Hematopoietic multipotent progenitor cell treated with erythropoietin and hydrocortisone succinate and interleukin-3 and kit ligand, for 17 days (in vitro differentiated cells): ENCODE data around the gene CDK6.
A peak's percentile ranks its signal among the peaks of the same experiment; 100 is the strongest.

Experiments
- DNase-seq: peaks from one replicate; pipeline ENCODE4 v3.0.0-alpha.2; 2015; ENCODE audit warnings: low spot score

CDK6 gene

GRCh38 chr7:92644406-92645113 lies 191.8 kb downstream of the CDK6 start:
- peak; percentile 41 for DNase-seq

GRCh38 chr7:92643821-92644220 lies 192.6 kb downstream of the CDK6 start:
- DNase-seq, result no peak

DNA sequence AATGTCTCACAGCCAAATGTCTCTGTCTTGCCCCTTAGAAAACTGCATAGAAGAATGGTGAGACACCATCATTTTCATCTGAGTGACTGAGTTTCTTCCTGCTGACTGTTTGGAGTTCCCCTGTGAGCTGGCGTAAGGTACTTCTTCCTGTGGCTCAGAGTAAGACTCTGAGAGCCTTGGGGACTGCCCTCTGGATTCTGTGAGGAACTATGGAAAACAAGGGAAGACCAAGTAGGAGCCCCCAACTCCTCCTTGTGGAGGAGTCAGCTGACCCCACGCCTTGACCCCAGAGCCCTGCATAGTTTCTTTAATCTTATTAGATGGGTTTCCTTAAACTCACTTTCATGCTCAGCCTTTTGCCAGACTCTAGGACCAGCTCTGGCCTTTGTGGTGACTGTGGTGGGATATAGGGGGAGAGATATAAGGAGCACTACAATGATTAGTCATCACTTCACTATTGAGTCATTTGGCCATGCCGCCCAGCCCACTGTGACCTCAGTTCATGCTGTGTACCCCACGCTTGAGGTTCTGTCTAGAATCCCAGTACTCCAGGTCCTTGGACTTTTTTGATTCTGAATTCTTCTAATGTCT lies 194.4 kb downstream of the CDK6 start:
- DNase-seq, result no peak

DNA sequence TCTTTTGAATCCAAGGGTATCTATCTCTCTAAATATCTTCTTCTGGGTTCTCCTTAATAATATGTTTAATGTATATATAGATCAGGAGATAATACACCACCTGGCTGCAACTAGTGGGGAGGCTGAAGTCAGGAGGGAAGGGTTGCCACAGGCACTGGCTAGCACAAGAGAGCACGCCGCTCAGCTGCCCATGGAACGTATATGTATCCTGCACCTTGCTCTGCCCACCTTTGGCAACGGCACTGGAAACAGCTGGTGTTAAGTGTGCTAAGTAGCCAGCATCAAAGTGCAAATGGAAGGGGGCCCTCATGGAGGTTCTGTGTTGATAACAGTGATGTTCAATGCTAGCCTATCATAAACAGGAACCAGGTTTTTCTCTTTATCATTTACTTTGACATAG lies 196.4 kb downstream of the CDK6 start:
- no peak for DNase-seq

DNA sequence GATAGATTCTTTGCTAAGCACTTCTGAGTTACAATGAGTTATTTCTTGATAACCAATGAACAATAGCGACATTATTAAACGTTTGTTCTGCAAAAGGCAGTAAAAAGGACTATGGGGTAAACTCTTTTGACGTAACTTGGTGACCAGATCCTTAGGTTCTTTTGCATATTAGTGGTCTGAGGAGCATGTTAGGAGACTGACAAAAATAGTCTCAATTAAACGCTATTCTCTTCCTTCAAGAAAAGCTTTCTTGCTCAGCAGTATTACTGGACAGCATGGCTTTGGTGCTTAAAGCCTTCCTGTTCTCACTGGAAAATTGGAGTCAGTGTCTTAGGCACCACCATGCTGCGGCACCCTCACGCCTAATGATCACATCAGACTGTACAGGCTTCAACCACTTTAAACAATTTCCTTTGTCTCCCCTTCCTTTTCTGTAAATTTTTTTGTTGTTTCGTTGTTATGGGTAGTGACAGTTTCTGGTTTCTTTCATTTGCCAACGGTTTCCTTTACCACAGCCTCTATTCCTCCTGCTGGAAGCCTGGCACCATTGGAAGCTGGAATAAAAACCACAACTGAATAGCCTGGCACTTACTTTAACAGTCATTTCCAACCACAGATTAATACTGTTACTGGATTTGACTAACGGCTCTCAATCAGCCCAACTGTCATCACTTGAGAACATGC lies 197.0 kb downstream of the CDK6 start:
- DNase-seq, result no peak

DNA sequence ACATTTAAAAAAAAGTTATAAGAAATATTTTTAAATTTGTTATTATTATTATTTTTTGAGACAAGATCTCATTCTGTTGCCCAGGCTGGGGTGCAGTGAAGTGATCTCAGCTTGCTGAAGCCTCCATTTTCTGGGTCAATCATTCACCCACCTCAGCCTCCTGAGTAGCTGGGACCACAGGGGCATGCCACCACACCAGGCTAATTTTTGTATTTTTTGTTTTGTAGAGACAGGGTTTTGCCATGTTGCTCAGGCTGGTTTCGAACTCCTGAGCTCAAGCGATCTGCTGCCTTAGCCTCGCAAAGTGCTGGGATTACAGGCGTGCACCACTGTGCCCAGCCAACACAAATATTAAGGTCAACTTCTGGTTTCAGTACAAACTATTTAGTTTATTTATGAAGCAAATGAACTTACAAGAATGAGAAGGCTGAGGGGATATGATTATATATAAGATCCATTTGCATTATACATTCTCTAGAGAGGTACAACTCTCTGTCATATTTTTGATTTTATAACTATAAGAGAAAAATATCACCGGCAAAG lies 200.3 kb downstream of the CDK6 start:
- no peak for DNase-seq

GRCh38 chr7:92635538-92635937 lies 200.8 kb downstream of the CDK6 start:
- no peak for DNase-seq

- DNase-seq, result peak; percentile 36
Observed at GRCh38 chr7:92634924-92635519, 201.4 kb downstream of the CDK6 start.

DNA sequence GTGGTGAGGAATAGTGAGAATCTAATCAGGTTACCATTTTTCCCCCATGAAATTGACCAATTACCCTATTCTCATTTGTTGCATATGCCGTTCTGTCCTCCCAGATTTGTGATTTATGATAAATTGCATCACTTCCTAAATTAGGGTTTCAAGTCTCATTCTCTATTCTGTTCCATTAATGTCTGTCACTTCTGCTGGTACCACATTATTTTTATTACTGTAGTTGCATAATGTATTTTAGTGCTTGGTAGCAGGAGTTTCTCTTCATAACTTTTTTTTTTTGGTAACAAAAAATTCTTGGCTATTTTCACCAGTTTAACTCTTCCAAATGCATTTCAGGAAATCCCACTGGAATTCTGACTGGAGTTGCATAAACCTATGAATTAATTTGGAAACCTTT lies 202.2 kb downstream of the CDK6 start:
- no peak for DNase-seq

DNA sequence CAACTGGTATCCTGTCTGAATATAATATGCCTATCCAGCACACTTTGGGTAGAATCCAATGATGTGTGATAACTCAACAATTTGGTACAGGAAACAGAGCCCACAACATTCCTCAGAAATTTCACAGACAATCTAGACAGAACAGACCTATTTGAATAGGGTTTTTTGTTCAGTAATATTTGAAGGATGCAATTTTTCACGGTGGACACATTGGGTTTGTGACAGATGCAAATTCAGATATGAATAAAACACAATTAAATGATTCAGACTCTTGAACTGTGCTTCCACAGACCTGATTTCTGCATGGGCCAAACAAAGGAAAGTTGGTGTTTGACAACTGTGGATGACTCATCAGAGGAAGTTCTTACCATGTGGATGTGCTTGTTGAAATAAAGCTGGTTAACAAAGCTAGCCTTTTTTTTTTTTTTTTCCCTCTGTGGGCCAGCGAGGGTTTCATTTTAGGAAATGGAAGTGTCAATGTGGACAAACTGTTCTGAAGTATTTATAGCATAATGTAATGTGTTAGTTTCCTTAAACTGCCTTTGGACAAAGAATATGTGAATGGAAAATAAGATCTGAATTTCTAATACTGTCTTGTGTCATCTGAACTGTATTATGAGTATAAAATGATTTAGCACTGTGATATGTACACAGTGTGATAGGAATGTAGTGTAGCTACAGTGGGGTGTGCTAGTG lies 203.0 kb downstream of the CDK6 start:
- peak; percentile 29 for DNase-seq

GRCh38 chr7:92632791-92633190 lies 203.6 kb downstream of the CDK6 start:
- no peak for DNase-seq

DNA sequence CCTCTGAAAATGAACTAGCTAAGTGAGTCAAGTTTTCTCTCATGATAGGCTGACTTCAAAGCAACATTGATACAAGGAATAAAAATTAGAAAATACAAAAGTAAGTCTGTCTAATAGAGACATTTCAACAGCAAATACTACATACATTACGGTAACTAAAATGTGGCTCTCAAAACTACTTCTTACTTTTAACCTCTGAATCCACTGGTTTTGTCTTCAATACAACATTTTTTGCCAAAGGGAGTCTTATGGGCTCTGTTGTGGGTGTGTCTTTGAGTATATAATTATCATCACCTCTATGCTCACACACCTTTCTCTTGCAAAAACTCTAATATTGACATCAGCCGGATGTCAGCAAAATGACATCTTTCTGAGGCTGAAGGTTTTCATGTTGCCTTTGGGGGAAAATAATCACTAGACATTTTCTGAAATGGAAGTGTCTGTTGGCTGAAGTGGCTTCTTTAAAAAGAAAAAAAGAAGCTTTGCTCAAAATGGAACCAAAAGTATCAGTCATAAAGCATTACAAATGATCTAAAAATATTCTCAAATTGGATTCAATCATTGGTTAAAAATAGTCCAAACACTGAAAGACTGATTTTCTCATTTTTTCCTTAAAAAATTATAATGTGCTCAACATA lies 204.4 kb downstream of the CDK6 start:
- DNase-seq, result peak; percentile 70

GRCh38 chr7:92631067-92631849 lies 205.1 kb downstream of the CDK6 start:
- DNase-seq, result no peak

GRCh38 chr7:92629779-92630178 lies 206.6 kb downstream of the CDK6 start:
- DNase-seq, result no peak

GRCh38 chr7:92627956-92628355 lies 208.4 kb downstream of the CDK6 start:
- DNase-seq, result no peak

DNA sequence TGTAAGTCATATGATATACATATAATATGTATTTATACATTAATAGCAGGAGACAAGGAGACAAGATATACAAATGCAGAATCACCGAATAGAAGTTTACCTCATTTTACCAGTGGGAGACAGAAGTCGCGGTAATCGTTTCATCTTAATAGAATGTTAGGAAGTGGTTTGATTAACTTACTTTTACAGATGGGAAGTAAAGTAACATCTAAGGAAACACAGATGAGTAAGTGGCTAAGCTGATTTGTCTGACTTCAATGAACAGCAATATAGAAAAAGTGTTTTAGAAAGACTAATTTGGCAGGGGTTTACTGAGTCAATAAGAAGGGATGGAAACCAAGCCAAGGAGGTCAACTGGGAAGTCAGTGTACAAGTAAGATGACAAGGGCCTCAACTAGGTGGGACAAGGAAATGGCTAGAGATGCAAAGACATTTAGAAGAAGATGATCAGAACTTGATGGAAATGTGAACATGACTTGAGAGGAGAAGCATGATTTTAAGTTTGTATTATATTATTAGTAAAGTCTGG lies 210.0 kb downstream of the CDK6 start:
- no peak for DNase-seq

DNA sequence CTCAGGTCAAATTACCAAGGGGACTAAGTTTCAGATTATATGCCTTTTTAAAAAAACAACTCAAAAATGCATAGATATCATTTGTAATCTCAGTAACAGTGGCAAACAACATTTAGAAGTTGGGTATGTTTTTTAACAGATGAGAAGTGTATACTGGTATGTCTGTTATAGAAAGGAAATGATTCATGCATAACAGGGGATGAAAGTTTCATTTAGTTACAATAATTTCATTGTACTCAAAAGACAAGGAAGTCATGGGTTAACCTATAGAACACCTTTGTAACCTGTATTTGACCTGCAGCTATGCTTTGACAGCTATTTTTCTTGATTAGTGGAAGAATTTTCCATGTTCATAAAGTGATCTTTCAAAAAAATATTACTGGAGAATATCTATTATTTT lies 210.8 kb downstream of the CDK6 start:
- no peak for DNase-seq

DNA sequence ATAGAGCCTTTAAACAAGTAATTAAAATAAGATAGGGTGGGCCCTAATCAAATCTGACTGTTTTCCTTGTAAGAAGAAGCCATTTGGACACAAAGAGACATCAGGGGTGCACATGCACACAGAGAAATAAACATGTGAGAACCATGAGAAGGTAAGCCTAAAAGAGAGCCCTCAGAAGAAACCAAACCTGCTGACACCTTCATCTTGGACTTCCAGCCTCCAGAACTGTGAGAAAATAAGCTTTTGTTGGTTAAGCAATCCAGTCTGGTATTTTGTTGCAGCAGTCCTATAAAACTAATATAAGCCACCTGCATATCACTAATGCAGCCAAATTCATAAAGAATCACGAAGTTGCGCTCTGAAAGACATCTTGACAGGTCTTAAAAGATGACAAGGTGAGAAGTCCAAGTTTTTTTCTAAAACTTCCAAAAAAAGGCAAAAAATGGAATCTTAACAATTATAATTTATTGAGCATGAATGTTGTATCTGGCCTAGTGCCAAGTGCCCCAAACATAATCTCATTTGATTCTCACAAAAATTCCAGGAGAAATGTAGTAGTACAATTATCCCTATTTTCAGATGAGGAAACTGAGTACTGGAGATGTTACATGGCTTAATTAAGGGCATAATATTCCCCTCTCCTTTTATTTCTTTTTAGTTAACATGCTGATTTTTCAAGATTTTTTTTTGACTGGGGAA lies 211.9 kb downstream of the CDK6 start:
- DNase-seq, result no peak

GRCh38 chr7:92623544-92623943 lies 212.8 kb downstream of the CDK6 start:
- DNase-seq, result no peak

- DNase-seq, result no peak
Observed at GRCh38 chr7:92622685-92623084, 213.7 kb downstream of the CDK6 start.
